LNCaP clone FGC (cell line): ENCODE results near the gene DOCK3.
A peak's percentile ranks its signal among the peaks of the same experiment; 100 is the strongest.
"Not testable (repeated sequence)": the region's sequence is repeated elsewhere in the genome, so short reads cannot be mapped to it uniquely, and the experiment has no call there.

Experiments used
- DNase-seq: peaks from one replicate; pipeline ENCODE4 v3.0.0-alpha.2; 2011; ENCODE audit warnings: low read depth
- H3K4me3 ChIP-seq: 2 replicates; pipeline ENCODE4 v1.5.1; 2011; ENCODE audit warnings: mild to moderate bottlenecking, low read depth, low read length, control low read depth
- TF ChIP-seq, protein P1 (sequence below): IDR thresholded peaks from 2 replicates; pipeline ENCODE4 v1.5.1; 2012; ENCODE audit warnings: mild to moderate bottlenecking; ENCODE audit not compliant: control insufficient read depth, insufficient read depth; ENCODE audit errors: extremely low read depth

DOCK3 gene

DNA sequence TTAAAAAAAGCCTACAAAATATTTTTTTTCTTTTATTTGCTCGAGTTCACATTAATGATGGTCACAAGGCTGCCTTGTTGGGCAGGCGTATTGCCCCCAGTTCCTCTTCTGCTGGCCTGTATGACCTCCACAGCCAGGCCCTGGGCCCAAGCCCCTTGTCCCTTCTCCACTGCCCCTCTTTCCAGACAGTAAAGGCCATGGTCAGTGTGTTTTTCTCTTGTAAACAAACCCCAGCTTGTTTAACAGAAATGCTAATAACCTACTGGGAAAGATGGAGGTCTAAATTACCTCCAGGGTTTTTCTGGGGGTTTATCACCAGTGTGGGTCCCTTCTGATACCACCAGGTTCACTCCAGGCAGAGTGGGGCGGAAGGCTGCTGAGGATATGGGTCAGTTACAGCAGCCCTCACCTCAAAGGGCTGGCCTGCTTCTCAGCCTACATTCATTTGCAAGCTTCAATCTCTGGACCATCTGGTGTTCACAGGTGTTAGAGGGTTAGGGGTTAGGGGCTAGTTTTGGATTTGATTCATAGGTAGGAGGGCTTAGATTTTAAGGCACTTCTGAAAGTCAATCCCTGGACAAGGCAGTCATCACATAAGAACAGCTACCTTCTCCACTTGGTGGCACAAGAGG, 708.3 kb downstream of the DOCK3 start:
- H3K4me3 ChIP-seq, result no peak overlapping the region
- TF ChIP-seq, protein P1, sequence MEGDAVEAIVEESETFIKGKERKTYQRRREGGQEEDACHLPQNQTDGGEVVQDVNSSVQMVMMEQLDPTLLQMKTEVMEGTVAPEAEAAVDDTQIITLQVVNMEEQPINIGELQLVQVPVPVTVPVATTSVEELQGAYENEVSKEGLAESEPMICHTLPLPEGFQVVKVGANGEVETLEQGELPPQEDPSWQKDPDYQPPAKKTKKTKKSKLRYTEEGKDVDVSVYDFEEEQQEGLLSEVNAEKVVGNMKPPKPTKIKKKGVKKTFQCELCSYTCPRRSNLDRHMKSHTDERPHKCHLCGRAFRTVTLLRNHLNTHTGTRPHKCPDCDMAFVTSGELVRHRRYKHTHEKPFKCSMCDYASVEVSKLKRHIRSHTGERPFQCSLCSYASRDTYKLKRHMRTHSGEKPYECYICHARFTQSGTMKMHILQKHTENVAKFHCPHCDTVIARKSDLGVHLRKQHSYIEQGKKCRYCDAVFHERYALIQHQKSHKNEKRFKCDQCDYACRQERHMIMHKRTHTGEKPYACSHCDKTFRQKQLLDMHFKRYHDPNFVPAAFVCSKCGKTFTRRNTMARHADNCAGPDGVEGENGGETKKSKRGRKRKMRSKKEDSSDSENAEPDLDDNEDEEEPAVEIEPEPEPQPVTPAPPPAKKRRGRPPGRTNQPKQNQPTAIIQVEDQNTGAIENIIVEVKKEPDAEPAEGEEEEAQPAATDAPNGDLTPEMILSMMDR, result no peak
- no peak for DNase-seq

DNA sequence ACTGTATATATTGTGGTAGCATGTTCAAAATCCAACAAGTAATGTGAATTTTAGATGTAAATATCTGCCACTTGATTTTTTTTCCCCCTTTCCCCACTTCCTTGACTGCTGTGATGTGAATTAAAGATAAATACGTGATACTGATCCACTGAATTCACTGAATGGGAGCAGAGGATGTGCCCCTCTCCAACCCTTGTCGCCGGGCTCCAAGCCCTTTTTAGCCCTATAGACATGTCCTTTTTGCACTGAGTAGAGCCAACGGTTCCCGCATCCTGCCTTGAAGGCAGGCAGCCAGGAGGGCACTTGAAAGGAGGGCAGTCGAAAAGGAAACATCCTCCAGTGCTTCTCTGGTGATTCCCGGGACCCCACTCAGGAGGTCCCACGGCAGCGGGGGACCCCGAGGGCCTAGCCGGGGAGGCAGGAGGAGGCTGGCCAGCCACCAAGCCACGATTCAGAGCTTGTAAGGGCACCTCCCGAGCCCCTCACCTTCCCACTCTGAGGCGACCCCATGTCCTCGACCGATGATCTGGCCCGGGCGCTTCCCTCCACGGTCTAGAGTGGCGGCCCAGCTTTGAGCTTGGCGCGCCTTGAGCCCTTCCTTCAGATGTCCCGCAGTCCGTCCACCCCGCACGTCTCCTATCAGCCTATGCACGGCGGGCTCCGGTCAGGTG, 709.5 kb downstream of the DOCK3 start:
- TF ChIP-seq, protein P1, result no peak
- peak overlapping the region; percentile 63 for H3K4me3 ChIP-seq
- DNase-seq, result no peak

GRCh38 chr3:51384726-51385473, 710.2 kb downstream of the DOCK3 start, which contains the start of gene MANF:
Gene MANF (plus strand): TSS chr3:51385291. CDS start chr3:51385343, 52 bp downstream.
- H3K4me3 ChIP-seq, result peak within 1 kb of the TSS; percentile 63
- peak; percentile 93 for DNase-seq
- TF ChIP-seq, protein P1, result no peak

DNA sequence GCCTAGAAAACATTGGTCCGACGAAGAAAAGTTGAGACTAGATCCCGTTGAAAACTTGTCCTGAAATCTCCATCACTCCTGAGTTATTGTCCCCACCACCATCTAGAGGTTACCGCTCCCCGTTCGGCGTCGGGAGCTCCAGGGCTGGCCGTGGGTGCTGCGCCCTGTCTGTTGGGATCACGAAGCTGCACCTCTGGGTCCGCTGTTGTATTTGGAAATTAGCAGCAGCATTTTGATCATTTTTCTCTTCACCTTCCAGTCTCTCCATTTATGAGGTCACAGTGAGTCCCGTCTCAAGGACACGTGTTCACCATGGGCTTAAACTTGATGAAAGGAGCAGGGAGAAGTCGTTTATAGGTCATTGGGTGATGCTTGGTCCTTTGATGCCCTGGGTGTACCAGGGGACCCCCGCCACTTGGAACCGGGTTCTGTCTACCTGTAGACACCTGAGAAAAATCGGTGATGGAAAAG, 710.9 kb downstream of the DOCK3 start:
- no peak for DNase-seq
- TF ChIP-seq, protein P1, result no peak
- H3K4me3 ChIP-seq, result peak overlapping the region; percentile 63

GRCh38 chr3:51386159-51386851, 711.6 kb downstream of the DOCK3 start:
- TF ChIP-seq, protein P1, result no peak
- no peak for DNase-seq
- H3K4me3 ChIP-seq, result peak overlapping the region; percentile 63

DNA sequence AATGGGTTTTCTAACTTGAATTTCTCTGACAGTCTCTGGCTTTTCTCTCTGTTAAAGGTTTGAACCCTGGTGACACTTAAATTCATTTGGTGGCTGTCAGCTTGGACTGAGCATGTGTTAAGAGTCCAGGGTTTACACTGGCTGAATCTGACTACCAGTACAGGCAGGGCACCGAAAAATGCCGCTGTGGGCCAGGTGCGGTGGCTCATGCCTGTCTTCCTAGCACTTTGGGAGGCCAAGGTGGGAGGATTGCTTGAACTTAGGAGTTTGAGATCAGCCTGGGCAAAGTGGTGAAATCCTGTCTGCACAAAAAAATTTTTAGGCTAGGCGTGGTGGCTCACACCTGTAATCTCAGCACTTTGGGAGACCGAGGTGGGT, 712.1 kb downstream of the DOCK3 start:
- peak overlapping the region; percentile 63 for H3K4me3 ChIP-seq
- no peak for DNase-seq
- TF ChIP-seq, protein P1, result no peak

- DNase-seq, result not testable (repeated sequence)
- H3K4me3 ChIP-seq, result peak overlapping the region; percentile 25; the same call in 1 of the 2 replicates
These were observed 712.6 kb downstream of the DOCK3 start for GRCh38 chr3:51387281-51387680.
